ENCODE results near the gene KRT25.
"Not testable (repeated sequence)": the region's sequence is repeated elsewhere in the genome, so short reads cannot be mapped to it uniquely, and the experiment has no call there.

DNA sequence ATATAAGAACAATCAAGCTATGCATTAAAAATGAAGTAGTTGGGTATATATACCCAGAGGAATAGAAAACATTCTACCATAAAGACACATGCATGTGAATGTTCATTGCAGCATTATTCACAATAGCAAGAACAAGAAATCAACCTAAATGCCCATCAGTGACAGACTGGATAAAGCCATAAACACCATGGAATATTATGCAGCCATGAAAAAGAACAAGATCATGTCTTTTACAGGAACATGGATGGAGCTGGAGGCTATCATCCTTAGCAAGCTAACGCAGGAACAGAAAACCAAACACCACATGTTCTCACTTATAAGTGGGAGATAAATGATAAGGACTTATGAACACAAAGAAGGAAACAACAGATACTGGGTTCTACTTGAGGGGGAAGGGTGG lies 6.5 kb downstream of the KRT25 start:
- TF ChIP-seq CTCF (IDR thresholded peaks at IDR 0.05; ENCODE audit: low read length); EZH2phosphoT487 (IDR thresholded peaks at IDR 0.05; ENCODE audit: low read length); EZH2 (optimal IDR thresholded peaks at IDR 0.05; ENCODE audit: low read depth, low read length): not testable (repeated sequence)

All from MM.1S (cell line).